Activated CD8-positive, alpha-beta T cell treated with anti-CD3 and anti-CD28 coated beads, Interleukin-2, amount 10 ng/mL, durations not matched to agents 7 days and 5 days (primary cell): ENCODE data around the gene EXOC1. TPM values are rescaled to one million over a fixed set of nuclear protein-coding genes. Genes with fewer than 3 reads are reported as not detected.
A peak's percentile ranks its signal among the peaks of the same experiment; 100 is the strongest.
"Not testable (repeated sequence)": the region's sequence is repeated elsewhere in the genome, so short reads cannot be mapped to it uniquely, and the experiment has no call there.

Experiments used
- ATAC-seq: fragments of 150-1000 bp; cut with Tn5 transposase; one replicate; pipeline ENCODE4 v1.10.0; 2021; ENCODE audit warnings: moderate library complexity
- CTCF ChIA-PET: fragments of 350-600 bp; sonication (Branson Sonifier 250); formaldehyde crosslinking; loops from one replicate; lab custom pipeline; 2021; ENCODE audit warnings: antibody characterized with exemption; lab: Charles Lee
- POLR2A ChIA-PET: fragments of 350-600 bp; sonication (Branson Sonifier 250); formaldehyde crosslinking; loops from one replicate; lab custom pipeline; 2021; ENCODE audit warnings: antibody characterized with exemption; lab: Charles Lee
- DNase-seq: peaks from one replicate; pipeline ENCODE4 v3.0.0-alpha.2; 2020
- H3K27ac Mint-ChIP-seq: one replicate; pipeline ENCODE4 v1.8.0; 2021; ENCODE audit warnings: mild to moderate bottlenecking, mixed read lengths
- H3K27me3 Mint-ChIP-seq: one replicate; pipeline ENCODE4 v1.8.0; 2021; ENCODE audit warnings: low read depth, mixed read lengths
- H3K36me3 Mint-ChIP-seq: one replicate; pipeline ENCODE4 v1.8.0; 2021; ENCODE audit warnings: low read depth, mixed read lengths
- H3K4me1 Mint-ChIP-seq: one replicate; pipeline ENCODE4 v1.8.0; 2021; ENCODE audit warnings: low read depth, mixed read lengths
- H3K4me3 Mint-ChIP-seq: one replicate; pipeline ENCODE4 v1.8.0; 2021; ENCODE audit warnings: mild to moderate bottlenecking, mixed read lengths
- H3K9me3 Mint-ChIP-seq: one replicate; pipeline ENCODE4 v1.8.0; 2022; ENCODE audit warnings: mixed read lengths; ENCODE audit not compliant: insufficient read depth
- total RNA-seq, 2 experiments: library from RNA; stranded (reverse); gene quantifications; one replicate each; pipeline ENCODE4 v1.2.3, GENCODE V29; 2021

Gene EXOC1
- total RNA-seq, 2 experiments from 2014 or later, result 22.8 to 23.3 TPM

- Mint-ChIP-seq H3K36me3 (no peaks in the 10 kb centered on the region), H3K4me1 (no peaks in the 10 kb centered on the region), H3K27me3 (peaks cover 23% of the 10 kb centered on the region), H3K27ac (no peak overlapping the region), H3K9me3 (no peaks in the 10 kb centered on the region), H3K4me3 (no peak overlapping the region)
- ChIA-PET CTCF (no interaction called here), POLR2A (interaction anchor here (0.7 kb wide), 1 partner anchor 1928 kb away, joined by 3 read pairs; no protein-coding TSS in a partner anchor)
- ATAC-seq, result no peak
- DNase-seq, result no peak
These were observed 23.4 kb upstream of the EXOC1 start for GRCh38 chr4:55830048-55830447.

- ATAC-seq (no peak), DNase-seq (no peak)
- CTCF ChIA-PET, result no interaction called here
- POLR2A ChIA-PET, result interaction anchor here (0.7 kb wide), 1 partner anchor 1929 kb away, joined by 3 read pairs; no protein-coding TSS in a partner anchor
- H3K9me3 Mint-ChIP-seq, result no peaks in the 10 kb centered on the region
- H3K4me1 Mint-ChIP-seq, result no peaks in the 10 kb centered on the region
- H3K36me3 Mint-ChIP-seq, result no peaks in the 10 kb centered on the region
- H3K4me3 Mint-ChIP-seq, result no peak overlapping the region
- H3K27ac Mint-ChIP-seq, result no peak overlapping the region
- H3K27me3 Mint-ChIP-seq, result peaks cover 23% of the 10 kb centered on the region
These were observed 22.7 kb upstream of the EXOC1 start for GRCh38 chr4:55830716-55831115.

- H3K27ac Mint-ChIP-seq, result no peak overlapping the region
- POLR2A ChIA-PET, result no interaction called here
- H3K27me3 Mint-ChIP-seq, result peaks cover 28% of the 10 kb centered on the region
These were observed 19.2 kb upstream of the EXOC1 start for GRCh38 chr4:55834086-55834795.

GRCh38 chr4:55837903-55838302 lies 15.5 kb upstream of the EXOC1 start:
- no peaks in the 10 kb centered on the region for H3K4me1 Mint-ChIP-seq
- DNase-seq (no peak), ATAC-seq (no peak)
- H3K4me3 Mint-ChIP-seq, result no peak overlapping the region
- ChIA-PET POLR2A (no interaction called here), CTCF (no interaction called here)
- peaks cover 13% of the 10 kb centered on the region for H3K27me3 Mint-ChIP-seq
- H3K27ac Mint-ChIP-seq, result no peak overlapping the region
- H3K9me3 Mint-ChIP-seq, result no peaks in the 10 kb centered on the region
- no peaks in the 10 kb centered on the region for H3K36me3 Mint-ChIP-seq

More at GRCh38 chr4:55834086-55834795, 19.2 kb upstream of the EXOC1 start:
- DNase-seq (no peak), ATAC-seq (no peak)
- no peaks in the 10 kb centered on the region for H3K36me3 Mint-ChIP-seq
- CTCF ChIA-PET, result no interaction called here
- H3K4me3 Mint-ChIP-seq, result no peak overlapping the region
- H3K9me3 Mint-ChIP-seq, result no peaks in the 10 kb centered on the region
- H3K4me1 Mint-ChIP-seq, result no peaks in the 10 kb centered on the region

- POLR2A ChIA-PET, result no interaction called here
- H3K4me3 Mint-ChIP-seq, result no peak overlapping the region
- DNase-seq (no peak), ATAC-seq (no peak)
- no peak overlapping the region for H3K27ac Mint-ChIP-seq
- CTCF ChIA-PET, result no interaction called here
- H3K36me3 Mint-ChIP-seq, result no peaks in the 10 kb centered on the region
- H3K9me3 Mint-ChIP-seq, result no peaks in the 10 kb centered on the region
- peaks cover 13% of the 10 kb centered on the region for H3K27me3 Mint-ChIP-seq
- H3K4me1 Mint-ChIP-seq, result no peaks in the 10 kb centered on the region
These were observed 15.1 kb upstream of the EXOC1 start for GRCh38 chr4:55838356-55838755.

GRCh38 chr4:55838952-55839351 lies 14.5 kb upstream of the EXOC1 start:
- ChIA-PET POLR2A (no interaction called here), CTCF (no interaction called here)
- no peaks in the 10 kb centered on the region for H3K36me3 Mint-ChIP-seq
- no peaks in the 10 kb centered on the region for H3K9me3 Mint-ChIP-seq
- H3K27ac Mint-ChIP-seq, result no peak overlapping the region
- no peak overlapping the region for H3K4me3 Mint-ChIP-seq
- DNase-seq, result no peak
- no peak for ATAC-seq
- no peaks in the 10 kb centered on the region for H3K4me1 Mint-ChIP-seq
- peaks cover 12% of the 10 kb centered on the region for H3K27me3 Mint-ChIP-seq

GRCh38 chr4:55840956-55841355 lies 12.5 kb upstream of the EXOC1 start:
- no peaks in the 10 kb centered on the region for H3K4me1 Mint-ChIP-seq
- H3K27me3 Mint-ChIP-seq, result peaks cover 7% of the 10 kb centered on the region
- no peaks in the 10 kb centered on the region for H3K36me3 Mint-ChIP-seq
- no peak overlapping the region for H3K27ac Mint-ChIP-seq
- ChIA-PET POLR2A (no interaction called here), CTCF (no interaction called here)
- H3K9me3 Mint-ChIP-seq, result no peaks in the 10 kb centered on the region
- DNase-seq (no peak), ATAC-seq (no peak)
- no peak overlapping the region for H3K4me3 Mint-ChIP-seq

GRCh38 chr4:55841373-55842239 lies 11.8 kb upstream of the EXOC1 start:
- CTCF ChIA-PET, POLR2A ChIA-PET, DNase-seq, H3K9me3 Mint-ChIP-seq, ATAC-seq, H3K4me3 Mint-ChIP-seq, H3K36me3 Mint-ChIP-seq, H3K27ac Mint-ChIP-seq, H3K27me3 Mint-ChIP-seq, H3K4me1 Mint-ChIP-seq: not testable (repeated sequence)

- H3K36me3 Mint-ChIP-seq, H3K9me3 Mint-ChIP-seq, H3K27me3 Mint-ChIP-seq, DNase-seq, POLR2A ChIA-PET, CTCF ChIA-PET, H3K4me3 Mint-ChIP-seq, ATAC-seq, H3K27ac Mint-ChIP-seq, H3K4me1 Mint-ChIP-seq: not testable (repeated sequence)
These were observed 11.1 kb upstream of the EXOC1 start for GRCh38 chr4:55842312-55842711.

GRCh38 chr4:55849724-55850123 lies 3.7 kb upstream of the EXOC1 start:
- no peaks in the 10 kb centered on the region for H3K27me3 Mint-ChIP-seq
- no peaks in the 10 kb centered on the region for H3K9me3 Mint-ChIP-seq
- H3K36me3 Mint-ChIP-seq, result peaks cover 4% of the 10 kb centered on the region
- ChIA-PET POLR2A (no interaction called here), CTCF (interaction anchor here (1.0 kb wide), 1 partner anchor 17 kb away, joined by 3 read pairs; no protein-coding TSS in a partner anchor)
- ATAC-seq (no peak), DNase-seq (no peak)
- H3K4me3 Mint-ChIP-seq, result no peak overlapping the region
- H3K27ac Mint-ChIP-seq, result no peak overlapping the region
- H3K4me1 Mint-ChIP-seq, result peaks cover 25% of the 10 kb centered on the region

- peaks cover 6% of the 10 kb centered on the region for H3K36me3 Mint-ChIP-seq
- DNase-seq (peak; percentile 35), ATAC-seq (no peak)
- H3K4me3 Mint-ChIP-seq, result no peak overlapping the region
- CTCF ChIA-PET, result interaction anchor here (0.8 to 1.4 kb wide), 2 partner anchors 14 to 96 kb away, joined by 3 read pairs; no protein-coding TSS in a partner anchor
- H3K4me1 Mint-ChIP-seq, result peaks cover 25% of the 10 kb centered on the region
- peak overlapping the region; percentile 27 for H3K27ac Mint-ChIP-seq
- H3K9me3 Mint-ChIP-seq, result no peaks in the 10 kb centered on the region
- no peaks in the 10 kb centered on the region for H3K27me3 Mint-ChIP-seq
- POLR2A ChIA-PET, result interaction anchor here (0.7 kb wide), 1 partner anchor 472 kb away, joined by 6 read pairs; no protein-coding TSS in a partner anchor
These were observed 1.6 kb upstream of the EXOC1 start for GRCh38 chr4:55851885-55852284.

GRCh38 chr4:55854129-55854528 lies 681 bp downstream of the EXOC1 start:
- Mint-ChIP-seq H3K4me3 (no peak overlapping the region), H3K27me3 (no peaks in the 10 kb centered on the region), H3K9me3 (no peaks in the 10 kb centered on the region), H3K36me3 (peaks cover 21% of the 10 kb centered on the region), H3K4me1 (peaks cover 35% of the 10 kb centered on the region), H3K27ac (peak overlapping the region; percentile 89)
- ChIA-PET POLR2A (interaction anchor here (0.7 to 1.8 kb wide), 6 partner anchors 9 to 94 kb away, joined by 3 to 8 read pairs (median 4); no protein-coding TSS in a partner anchor), CTCF (interaction anchor here (1.6 to 2.2 kb wide), 4 partner anchors 10 to 94 kb away, joined by 7 to 12 read pairs (median 10); partner anchors contain the start of gene CEP135)
- DNase-seq, result peak; percentile 24
- ATAC-seq, result no peak
